Spinal cord (tissue), 10 donors: ENCODE measurements around the gene RFX4. TPM values are rescaled to one million over a fixed set of nuclear protein-coding genes. Genes with fewer than 3 reads are reported as not detected.

Experiments used
- DNase-seq, 6 donors: peaks; one replicate each; pipeline versions ENCODE4 v3.0.0 to v3.0.0-alpha.2; 2013 to 2015; ENCODE audit warnings: low spot score in 6 of 6, low read depth in 4 of 6
- H3K27ac ChIP-seq: one replicate; pipeline ENCODE4 v1.5.1; 2013; ENCODE audit warnings: low read depth, low read length, control low read depth
- H3K27me3 ChIP-seq: one replicate; pipeline ENCODE4 v1.6.1; 2013; ENCODE audit warnings: low read length; ENCODE audit not compliant: control insufficient read depth, insufficient read depth
- H3K36me3 ChIP-seq: one replicate; pipeline ENCODE4 v1.6.1; 2013; ENCODE audit warnings: low read length; ENCODE audit not compliant: control insufficient read depth, insufficient read depth
- H3K4me1 ChIP-seq: one replicate; pipeline ENCODE4 v1.6.1; 2013; ENCODE audit warnings: low read length; ENCODE audit not compliant: control insufficient read depth, insufficient read depth
- H3K4me3 ChIP-seq: one replicate; pipeline ENCODE4 v1.5.1; 2013; ENCODE audit warnings: low read depth, low read length, control low read depth
- H3K9me3 ChIP-seq: one replicate; pipeline ENCODE4 v1.6.1; 2013; ENCODE audit warnings: low read length; ENCODE audit not compliant: control insufficient read depth, insufficient read depth
- WGBS: methylation state at CpG from one replicate; pipeline ENCODE4 v1.1.5; 2013; ENCODE audit warnings: missing lambda C conversion rate; ENCODE audit not compliant: insufficient coverage; 5-methylcytosine and 5-hydroxymethylcytosine counted together
- long read RNA-seq, 4 donors: transcript quantifications; one replicate each; lab custom pipeline, GENCODE V29; 2026
- polyA plus RNA-seq, 2 donors: library from polyadenylated mRNA; unstranded; fragments of 120-200 nt; gene quantifications; one replicate each; pipeline ENCODE4 v1.2.1, GENCODE V29; 2013; ENCODE audit not compliant: insufficient read length in 2 of 2
- total RNA-seq, 2 donors: library from RNA; depleted of rRNA in 1 of 2; stranded (reverse); fragments of 120-200 nt in 1 of 2; fragments of >200 nt in 1 of 2; gene quantifications; one replicate each; pipeline versions ENCODE4 v1.2.3 to v1.2.4, GENCODE V29; 2013 to 2014
- donor health status: healthy.

RFX4 gene
- 10 to 100 TPM; 18.6 to 25.4 TPM for total RNA-seq
- 10 to 100 TPM; 65.8 to 90.3 TPM for polyA plus RNA-seq
- long read RNA-seq, donor 1, partial matches to known transcripts = 10 of 14 reads
- long read RNA-seq, donor 1, other reads (novel, unspliced or antisense) = 0 of 14 reads
- long read RNA-seq, donor 2, transcript RFX4-203 (18 exons, 3,955 nt) = major isoform, 6 of 24 reads
- long read RNA-seq, donor 2, partial matches to known transcripts = 18 of 24 reads
- long read RNA-seq, donor 2, other reads (novel, unspliced or antisense) = 0 of 24 reads
- long read RNA-seq, donor 3, partial matches to known transcripts = 0 of 3 reads
- long read RNA-seq, donor 3, other reads (novel, unspliced or antisense) = 0 of 3 reads
- long read RNA-seq, donor 4 = 0 reads

- under 1% methylated on average over 24 of the region's 29 CpGs for WGBS
- Histone ChIP-seq H3K9me3 (no peaks in the 10 kb centered on the region), H3K4me1 (peaks cover 73% of the 10 kb centered on the region), H3K4me3 (peak within 1 kb of the TSS; percentile 63), H3K36me3 (peaks cover 11% of the 10 kb centered on the region), H3K27me3 (peaks cover 80% of the 10 kb centered on the region), H3K27ac (peak within 1 kb of the TSS; percentile 72)
- DNase-seq = peak in 2 of 6 donors; percentile 90
Observed at GRCh38 chr12:106582641-106583230, at the start of gene RFX4. Gene RFX4 (plus strand): TSS chr12:106583004. CDS start chr12:106583321, 317 bp downstream.

GRCh38 chr12:106541201-106541600, 41.6 kb upstream of the RFX4 start:
- Histone ChIP-seq H3K36me3 (no peaks in the 10 kb centered on the region), H3K4me3 (no peak overlapping the region), H3K27me3 (no peaks in the 10 kb centered on the region), H3K27ac (no peak overlapping the region), H3K4me1 (no peaks in the 10 kb centered on the region), H3K9me3 (no peaks in the 10 kb centered on the region)
- no peak for DNase-seq

GRCh38 chr12:106551410-106551809, 31.4 kb upstream of the RFX4 start:
- no peaks in the 10 kb centered on the region for H3K36me3 ChIP-seq
- H3K9me3 ChIP-seq = no peaks in the 10 kb centered on the region
- WGBS = 81% methylated on average over 9 of the region's 9 CpGs
- H3K27ac ChIP-seq = no peak overlapping the region
- no peak overlapping the region for H3K4me3 ChIP-seq
- no peak for DNase-seq
- no peaks in the 10 kb centered on the region for H3K27me3 ChIP-seq
- no peaks in the 10 kb centered on the region for H3K4me1 ChIP-seq

- Histone ChIP-seq H3K36me3 (no peaks in the 10 kb centered on the region), H3K9me3 (no peaks in the 10 kb centered on the region), H3K27ac (no peak overlapping the region), H3K4me3 (no peak overlapping the region), H3K4me1 (no peaks in the 10 kb centered on the region), H3K27me3 (no peaks in the 10 kb centered on the region)
- DNase-seq = no peak
- WGBS = no CpG with 5 or more reads among the region's 1 CpG
Observed at GRCh38 chr12:106552228-106552627, 30.6 kb upstream of the RFX4 start.

GRCh38 chr12:106564678-106565329, 18.0 kb upstream of the RFX4 start:
- peak in 1 of 6 donors; percentile 8 for DNase-seq
- H3K36me3 ChIP-seq = no peaks in the 10 kb centered on the region
- H3K27me3 ChIP-seq = no peaks in the 10 kb centered on the region
- H3K27ac ChIP-seq = no peak overlapping the region
- H3K9me3 ChIP-seq = no peaks in the 10 kb centered on the region
- H3K4me3 ChIP-seq = no peak overlapping the region
- WGBS = 80% methylated on average over 5 of the region's 9 CpGs
- H3K4me1 ChIP-seq = no peaks in the 10 kb centered on the region

GRCh38 chr12:106566771-106567170, 16.0 kb upstream of the RFX4 start:
- H3K36me3 ChIP-seq = no peaks in the 10 kb centered on the region
- no peak overlapping the region for H3K4me3 ChIP-seq
- no peak overlapping the region for H3K27ac ChIP-seq
- H3K27me3 ChIP-seq = no peaks in the 10 kb centered on the region
- DNase-seq = no peak
- H3K4me1 ChIP-seq = no peaks in the 10 kb centered on the region
- H3K9me3 ChIP-seq = no peaks in the 10 kb centered on the region
- 84% methylated on average over 2 of the region's 3 CpGs for WGBS

- no peaks in the 10 kb centered on the region for H3K4me1 ChIP-seq
- H3K4me3 ChIP-seq = no peak overlapping the region
- H3K36me3 ChIP-seq = no peaks in the 10 kb centered on the region
- no peaks in the 10 kb centered on the region for H3K27me3 ChIP-seq
- H3K9me3 ChIP-seq = no peaks in the 10 kb centered on the region
- H3K27ac ChIP-seq = no peak overlapping the region
- DNase-seq = no peak
Observed at GRCh38 chr12:106573239-106573638, 9.6 kb upstream of the RFX4 start.

GRCh38 chr12:106576848-106577247, 6.0 kb upstream of the RFX4 start:
- no CpG with 5 or more reads among the region's 2 CpGs for WGBS
- H3K4me3 ChIP-seq = no peak overlapping the region
- H3K36me3 ChIP-seq = no peaks in the 10 kb centered on the region
- H3K27me3 ChIP-seq = peaks cover 23% of the 10 kb centered on the region
- H3K27ac ChIP-seq = no peak overlapping the region
- peaks cover 16% of the 10 kb centered on the region for H3K4me1 ChIP-seq
- no peak for DNase-seq
- H3K9me3 ChIP-seq = no peaks in the 10 kb centered on the region

GRCh38 chr12:106580671-106581508, 1.9 kb upstream of the RFX4 start:
- no peaks in the 10 kb centered on the region for H3K9me3 ChIP-seq
- H3K27me3 ChIP-seq = peaks cover 63% of the 10 kb centered on the region
- peaks cover 5% of the 10 kb centered on the region for H3K36me3 ChIP-seq
- H3K27ac ChIP-seq = peak overlapping the region; percentile 61
- H3K4me3 ChIP-seq = peak overlapping the region; percentile 37
- peaks cover 55% of the 10 kb centered on the region for H3K4me1 ChIP-seq
- DNase-seq = peak in 2 of 6 donors; percentile 42 to 49
- WGBS = 4% methylated on average over 54 of the region's 58 CpGs
